ENCODE data around the gene RPL19.

Gene RPL19

DNA sequence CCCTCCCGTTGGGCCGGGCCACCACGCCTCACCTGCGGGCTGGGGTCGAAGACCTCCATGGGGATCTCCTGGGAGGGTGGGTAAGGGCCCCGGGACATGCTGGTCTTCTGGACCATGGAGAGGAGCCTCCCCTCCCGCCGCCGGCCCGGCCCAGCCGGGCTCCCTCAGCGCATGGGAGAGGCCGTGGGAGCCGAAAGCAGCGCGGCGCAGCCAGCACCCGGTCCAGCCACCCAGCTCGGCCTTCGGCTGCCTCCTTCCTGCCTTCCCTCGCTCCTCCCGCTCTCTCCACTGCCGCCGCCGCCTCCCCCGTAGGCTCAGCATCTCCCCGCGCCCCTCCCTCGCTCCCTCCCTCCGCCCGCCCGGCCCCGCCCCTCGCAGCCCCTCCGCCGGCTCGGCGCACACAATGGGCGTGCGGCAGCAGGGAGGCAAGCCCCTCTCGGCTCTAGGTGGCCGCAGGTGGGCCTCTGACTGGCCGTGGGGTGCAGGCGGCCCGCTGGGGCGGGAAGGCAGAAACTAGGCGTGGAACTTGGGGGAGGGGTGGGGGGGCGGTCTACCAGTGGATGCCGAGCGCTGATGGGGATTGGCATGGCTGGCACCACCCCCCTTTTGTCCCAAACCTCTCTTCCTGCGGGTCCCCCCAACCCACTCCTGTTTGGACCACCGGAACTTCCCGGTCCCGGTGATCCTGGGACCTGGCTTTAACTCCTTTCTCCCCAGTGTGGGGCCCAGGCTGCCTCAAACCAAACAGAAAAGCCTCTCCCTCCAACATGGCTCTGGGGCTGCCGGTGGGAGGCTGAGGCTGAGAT lies 2.5 kb upstream of the RPL19 start, which contains the start of gene CACNB1:
CACNB1 (minus strand) TSS at position 290 of the 806 bp plus-strand sequence; CDS start at position 116, 174 bp downstream.
- DNase-seq (ENCODE audit: low spot score) = peak; percentile 91

DNA sequence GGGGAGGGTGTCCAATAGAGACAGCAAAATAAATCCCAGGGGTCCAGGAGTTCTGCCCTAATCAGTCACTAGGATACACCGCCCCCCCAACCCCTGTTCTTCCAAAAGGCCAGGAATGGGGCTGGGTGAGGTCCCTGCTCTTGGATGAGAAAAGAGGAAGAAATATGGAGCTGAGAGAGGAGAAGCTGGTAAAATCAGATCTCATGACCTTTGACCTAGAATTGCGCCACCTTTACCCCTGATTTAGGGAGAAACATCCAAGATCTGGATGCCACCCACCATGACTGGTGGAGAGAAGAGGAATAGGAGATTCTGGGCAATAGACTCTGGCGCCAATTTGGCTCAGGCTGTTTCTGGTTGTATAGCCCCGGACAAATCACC lies 1.9 kb upstream of the RPL19 start:
- DNase-seq (ENCODE audit: low spot score) = no peak

GRCh38 chr17:39199820-39200069 lies 338 bp upstream of the RPL19 start:
- DNase-seq (ENCODE audit: low spot score) = peak; percentile 97

GRCh38 chr17:39200957-39201510 lies 951 bp downstream of the RPL19 start:
- DNase-seq (ENCODE audit: low spot score) = no peak

DNA sequence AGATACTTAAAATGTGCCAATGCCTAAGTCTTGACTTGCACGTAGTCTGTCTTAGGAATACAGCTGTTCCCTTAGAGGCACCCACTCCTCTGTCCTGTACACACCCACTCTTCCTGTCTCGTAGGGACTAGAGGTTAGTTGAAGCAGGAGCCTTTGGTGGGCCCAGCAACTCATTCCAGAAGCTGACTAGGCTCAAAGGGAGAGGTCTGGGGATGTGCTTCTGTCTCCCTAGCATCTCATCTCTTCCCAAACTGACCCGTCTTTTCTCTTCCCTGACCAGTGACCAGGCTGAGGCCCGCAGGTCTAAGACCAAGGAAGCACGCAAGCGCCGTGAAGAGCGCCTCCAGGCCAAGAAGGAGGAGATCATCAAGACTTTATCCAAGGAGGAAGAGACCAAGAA lies 4.2 kb downstream of the RPL19 start:
- DNase-seq (ENCODE audit: low spot score) = no peak

DNA sequence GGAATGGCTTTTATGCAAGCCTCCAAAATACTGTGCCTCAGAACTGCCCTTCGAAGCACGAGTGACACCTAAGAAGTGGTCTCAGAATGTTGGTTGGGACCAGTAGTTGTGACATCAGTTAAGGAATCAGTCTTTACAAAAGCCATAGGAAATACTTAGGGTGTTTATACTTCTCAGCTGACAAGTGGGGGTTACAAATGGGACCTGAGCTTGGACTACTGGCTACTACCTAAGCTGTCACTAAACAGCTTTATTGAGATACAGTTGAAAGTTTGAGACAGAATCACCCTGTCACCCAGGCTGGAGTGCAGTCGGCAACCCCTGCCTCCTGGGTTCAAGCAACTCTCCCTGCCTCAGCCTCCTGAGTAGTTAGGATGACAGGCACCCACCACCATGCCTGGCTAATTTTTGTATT lies 5.0 kb downstream of the RPL19 start:
- DNase-seq (ENCODE audit: low spot score) = no peak

- no peak for DNase-seq (ENCODE audit: low spot score)
Observed at GRCh38 chr17:39208136-39208535, 8.1 kb downstream of the RPL19 start.

GRCh38 chr17:39208893-39209292 lies 8.8 kb downstream of the RPL19 start:
- no peak for DNase-seq (ENCODE audit: low spot score)

GRCh38 chr17:39209317-39210092 lies 9.4 kb downstream of the RPL19 start:
- peak; percentile 83 for DNase-seq (ENCODE audit: low spot score)

DNA sequence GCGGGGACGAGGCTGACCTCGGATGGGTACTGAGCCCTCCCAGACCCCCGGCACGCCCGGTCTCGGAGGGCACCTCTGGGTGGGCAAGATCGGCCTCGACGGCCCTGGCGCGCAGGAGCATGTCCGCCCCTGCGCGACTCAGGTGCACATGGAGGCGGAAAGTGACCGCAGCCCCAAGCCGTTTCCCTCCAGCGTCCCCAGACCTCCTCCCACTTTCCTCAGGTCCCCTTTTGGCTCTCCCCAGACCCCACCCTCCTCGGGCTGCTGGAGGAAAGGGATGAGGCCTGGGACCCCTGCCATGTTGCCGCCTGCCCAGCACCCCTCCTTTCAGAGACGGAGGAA lies 10.0 kb downstream of the RPL19 start:
- no peak for DNase-seq (ENCODE audit: low spot score)

DNA sequence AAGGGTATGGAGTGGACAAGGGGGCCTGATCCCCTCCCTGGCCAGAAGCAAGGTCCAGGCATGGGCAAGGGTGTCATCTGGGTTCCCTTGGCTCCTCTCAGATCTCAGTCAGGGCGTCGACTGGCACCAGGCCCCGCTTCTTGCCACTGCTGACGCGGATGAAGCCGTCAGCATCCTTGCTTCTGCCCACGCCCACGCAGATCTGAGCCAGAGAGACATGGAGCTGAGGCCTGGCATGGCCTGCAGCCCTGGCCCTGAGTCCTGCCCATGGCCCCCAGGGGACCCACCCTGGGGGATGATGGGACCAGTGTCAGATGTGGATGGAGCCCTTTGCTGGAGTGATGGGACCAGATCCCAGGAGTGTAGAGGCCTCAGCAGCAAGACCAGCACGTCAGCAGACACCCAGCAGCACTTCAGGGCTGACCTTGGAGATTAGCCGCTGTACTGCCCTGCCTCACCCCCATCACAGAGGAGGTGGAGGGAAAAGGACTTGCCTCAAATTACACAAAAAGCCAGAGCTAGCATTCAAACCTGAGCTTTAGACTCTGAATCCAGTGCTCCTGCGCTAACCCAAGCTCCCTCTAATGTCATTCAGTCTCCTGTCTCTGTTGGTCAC lies 12.2 kb downstream of the RPL19 start:
- DNase-seq (ENCODE audit: low spot score) = no peak

- no peak for DNase-seq (ENCODE audit: low spot score)
Observed at GRCh38 chr17:39212841-39213480, 12.9 kb downstream of the RPL19 start.

- DNase-seq (ENCODE audit: low spot score) = no peak
Observed at GRCh38 chr17:39213852-39214251, 13.8 kb downstream of the RPL19 start.

- no peak for DNase-seq (ENCODE audit: low spot score)
Observed at GRCh38 chr17:39217734-39218369, 17.8 kb downstream of the RPL19 start.

- DNase-seq (ENCODE audit: low spot score) = no peak
Observed at GRCh38 chr17:39218906-39219305, 18.8 kb downstream of the RPL19 start.

- DNase-seq (ENCODE audit: low spot score) = no peak
Observed at GRCh38 chr17:39219647-39220154, 19.6 kb downstream of the RPL19 start.

GRCh38 chr17:39221572-39221971 lies 21.5 kb downstream of the RPL19 start:
- DNase-seq (ENCODE audit: low spot score) = no peak

DNA sequence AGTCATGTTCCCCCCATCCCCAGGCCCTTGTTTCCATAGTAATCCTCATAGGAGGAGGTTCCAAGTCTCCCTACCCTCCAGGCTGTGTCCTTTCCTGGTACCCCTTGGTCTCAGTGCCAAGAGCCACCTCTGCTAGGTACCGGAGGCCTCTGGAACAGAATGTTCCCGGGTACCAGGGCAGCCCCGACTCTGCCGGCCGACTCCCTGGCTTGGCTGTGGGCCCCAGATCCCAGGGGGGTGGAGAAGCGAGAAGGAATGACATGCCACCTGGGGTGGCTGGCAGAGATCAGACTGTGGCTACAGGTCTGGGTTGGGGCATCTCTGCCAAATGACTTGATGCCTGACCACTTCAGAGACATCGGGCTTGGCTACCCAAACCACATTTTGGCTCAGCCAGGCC lies 22.1 kb downstream of the RPL19 start:
- DNase-seq (ENCODE audit: low spot score) = no peak

GRCh38 chr17:39222866-39223834 lies 23.1 kb downstream of the RPL19 start:
- DNase-seq (ENCODE audit: low spot score) = no peak
